Upper lobe of right lung (tissue), 1 donor: ENCODE results near the gene ITPRIP. TPM values are rescaled to one million over a fixed set of nuclear protein-coding genes. Genes with fewer than 3 reads are reported as not detected.

Source experiments
- ATAC-seq: fragments of 200-7000 bp; cut with Tn5 transposase; one replicate; pipeline ENCODE4 v1.9.1; 2020; ENCODE audit warnings: mild to moderate bottlenecking, moderate library complexity
- DNase-seq: peaks from one replicate; pipeline ENCODE4 v3.0.0-alpha.2; 2020
- H3K27ac ChIP-seq: fragments of 200-600 bp; one replicate; pipeline ENCODE4 v1.8.0; 2022
- H3K27me3 ChIP-seq: fragments of 200-600 bp; one replicate; pipeline ENCODE4 v1.8.0; 2022; ENCODE audit warnings: mild to moderate bottlenecking
- H3K36me3 ChIP-seq: fragments of 200-600 bp; one replicate; pipeline ENCODE4 v1.8.0; 2022
- H3K4me1 ChIP-seq: fragments of 200-600 bp; one replicate; pipeline ENCODE4 v1.8.0; 2022
- H3K4me3 ChIP-seq: fragments of 200-600 bp; one replicate; pipeline ENCODE4 v1.8.0; 2022; ENCODE audit warnings: mild to moderate bottlenecking
- H3K9me3 ChIP-seq: fragments of 200-600 bp; one replicate; pipeline ENCODE4 v1.8.0; 2022
- CTCF ChIP-seq: fragments of 200-600 bp; IDR thresholded peaks from one replicate; pipeline ENCODE4 v1.8.0; 2022; ENCODE audit warnings: antibody characterized with exemption
- intact Hi-C: fragments of 100-400 bp; cut with DNase I; formaldehyde crosslinking; loops from one replicate; pipeline ENCODE4 v1.11.0; 2022
- total RNA-seq: library from RNA; stranded (reverse); fragmentation: NEBNext Ultra II Directional; extraction: Animal tissue kit (Norgen Biotek cat#: 25700); gene quantifications from one replicate; pipeline ENCODE4 v1.2.1, GENCODE V29; 2021
- donor health status: DM: no; HTN: yes; CAD: no; lungs with severe emphysema.

ITPRIP gene
- total RNA-seq, 1 donor from 2014 or later = 34.4 TPM

- H3K27me3 ChIP-seq = no peaks in the 10 kb centered on the region
- DNase-seq (no peak), ATAC-seq (no peak)
- H3K36me3 ChIP-seq = no peaks in the 10 kb centered on the region
- no peak overlapping the region for H3K27ac ChIP-seq
- H3K4me3 ChIP-seq = no peak overlapping the region
- intact Hi-C loops = no loop called here
- H3K4me1 ChIP-seq = peaks cover 37% of the 10 kb centered on the region
- no peak for TF ChIP-seq CTCF
- H3K9me3 ChIP-seq = no peaks in the 10 kb centered on the region
Observed at GRCh38 chr10:104301907-104302690, 36.2 kb downstream of the ITPRIP start.

GRCh38 chr10:104300736-104301292 lies 37.5 kb downstream of the ITPRIP start:
- no peak for TF ChIP-seq CTCF
- Histone ChIP-seq H3K27ac (peak overlapping the region; percentile 63), H3K4me3 (no peak overlapping the region), H3K27me3 (no peaks in the 10 kb centered on the region), H3K36me3 (no peaks in the 10 kb centered on the region), H3K4me1 (peaks cover 33% of the 10 kb centered on the region), H3K9me3 (no peaks in the 10 kb centered on the region)
- DNase-seq (no peak), ATAC-seq (peak; percentile 13)
- intact Hi-C loops = no loop called here

GRCh38 chr10:104300002-104300735 lies 38.1 kb downstream of the ITPRIP start:
- peak; percentile 21 for ATAC-seq
- Histone ChIP-seq H3K4me1 (peaks cover 31% of the 10 kb centered on the region), H3K36me3 (no peaks in the 10 kb centered on the region), H3K27me3 (no peaks in the 10 kb centered on the region), H3K27ac (peak overlapping the region; percentile 67), H3K9me3 (no peaks in the 10 kb centered on the region), H3K4me3 (no peak overlapping the region)
- TF ChIP-seq CTCF = no peak
- intact Hi-C loops = no loop called here
- no peak for DNase-seq

- no peaks in the 10 kb centered on the region for H3K36me3 ChIP-seq
- H3K4me1 ChIP-seq = peaks cover 31% of the 10 kb centered on the region
- no peak for ATAC-seq
- DNase-seq = no peak
- peak overlapping the region; percentile 4 for H3K4me3 ChIP-seq
- H3K27me3 ChIP-seq = no peaks in the 10 kb centered on the region
- no peaks in the 10 kb centered on the region for H3K9me3 ChIP-seq
- peak overlapping the region; percentile 67 for H3K27ac ChIP-seq
- intact Hi-C loops = no loop called here
- no peak for TF ChIP-seq CTCF
Observed at GRCh38 chr10:104299031-104299904, 39.0 kb downstream of the ITPRIP start.
